Activated T-helper 2 cell treated with anti-CD3 and anti-CD28 coated beads, Interferon-gamma antibody, Interleukin-2, Interleukin-4, amounts not matched to agents 10 μg/mL and 5 μg/mL and 100 μg/mL, durations not matched to agents 14 hours and 24 hours and 36 hours (primary cell): ENCODE results near the gene ABCF3. TPM values are rescaled to one million over a fixed set of nuclear protein-coding genes. Genes with fewer than 3 reads are reported as not detected.

Experiments
- DNase-seq: peaks from one replicate; pipeline ENCODE4 v3.0.0; 2021; ENCODE audit warnings: low spot score
- H3K27ac Mint-ChIP-seq: one replicate; pipeline ENCODE4 v1.8.0; 2021; ENCODE audit warnings: mixed read lengths
- H3K27me3 Mint-ChIP-seq: one replicate; pipeline ENCODE4 v1.8.0; 2021; ENCODE audit warnings: low read depth, mixed read lengths
- H3K36me3 Mint-ChIP-seq: one replicate; pipeline ENCODE4 v1.8.0; 2021; ENCODE audit warnings: low read depth, mixed read lengths
- H3K4me1 Mint-ChIP-seq: one replicate; pipeline ENCODE4 v1.8.0; 2021; ENCODE audit warnings: low read depth, mixed read lengths
- H3K4me3 Mint-ChIP-seq: one replicate; pipeline ENCODE4 v1.8.0; 2021; ENCODE audit warnings: low read depth, mild to moderate bottlenecking, moderate library complexity, mixed read lengths
- H3K9me3 Mint-ChIP-seq: one replicate; pipeline ENCODE4 v1.8.0; 2021; ENCODE audit warnings: mixed read lengths
- intact Hi-C: fragments of 100-400 bp; cut with micrococcal nuclease; formaldehyde crosslinking; loops from one replicate; pipeline ENCODE4 v1.15.1; 2023
- total RNA-seq: library from RNA; stranded (reverse); gene quantifications from 2 replicates; pipeline ENCODE4 v1.2.3, GENCODE V29; 2022

Gene ABCF3
- total RNA-seq, 1 donor from 2014 or later: 68.2 TPM

DNA sequence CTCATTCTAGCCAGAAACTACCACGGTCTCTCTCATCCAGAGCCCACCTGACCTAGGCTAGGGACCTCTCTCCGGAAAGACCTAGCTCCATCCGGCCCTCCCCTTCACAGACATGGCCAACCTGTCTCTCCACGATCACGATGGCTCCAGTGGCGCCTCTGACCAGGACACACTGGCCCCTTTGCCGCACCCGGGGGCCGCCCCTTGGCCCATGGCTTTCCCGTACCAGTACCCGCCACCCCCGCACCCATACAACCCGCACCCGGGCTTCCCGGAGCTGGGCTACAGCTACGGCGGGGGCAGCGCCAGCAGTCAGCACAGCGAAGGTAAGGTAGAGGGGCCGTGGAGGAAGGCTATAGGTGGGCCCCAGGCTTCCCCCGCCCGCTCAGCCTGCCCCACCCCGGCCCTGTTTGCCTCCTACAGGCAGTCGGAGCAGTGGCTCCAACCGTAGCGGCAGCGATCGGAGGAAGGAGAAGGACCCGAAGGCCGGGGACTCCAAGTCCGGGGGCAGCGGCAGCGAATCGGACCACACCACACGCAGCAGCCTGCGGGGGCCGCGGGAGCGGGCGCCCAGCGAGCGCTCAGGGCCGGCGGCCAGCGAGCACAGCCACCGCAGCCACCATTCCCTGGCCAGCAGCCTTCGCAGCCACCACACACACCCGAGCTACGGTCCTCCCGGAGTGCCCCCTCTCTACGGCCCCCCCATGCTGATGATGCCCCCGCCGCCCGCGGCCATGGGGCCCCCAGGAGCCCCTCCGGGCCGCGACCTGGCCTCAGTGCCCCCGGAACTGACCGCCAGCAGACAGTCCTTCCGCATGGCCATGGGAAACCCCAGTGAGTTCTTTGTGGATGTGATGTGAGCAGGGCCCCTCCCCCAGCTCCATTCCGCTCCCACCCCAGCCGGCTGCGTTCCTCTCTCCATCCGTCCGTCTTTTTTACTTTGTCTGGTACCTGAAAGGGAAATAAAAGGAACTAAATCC, 15.8 kb upstream of the ABCF3 start:
- Mint-ChIP-seq H3K27ac (no peak overlapping the region), H3K27me3 (no peaks in the 10 kb centered on the region), H3K36me3 (peaks cover 33% of the 10 kb centered on the region), H3K9me3 (no peaks in the 10 kb centered on the region), H3K4me3 (no peak overlapping the region), H3K4me1 (peaks cover 3% of the 10 kb centered on the region)
- DNase-seq: no peak
- intact Hi-C loops: no loop called here

- no peak overlapping the region for H3K27ac Mint-ChIP-seq
These were observed 14.4 kb upstream of the ABCF3 start for GRCh38 chr3:184171562-184171961.

DNA sequence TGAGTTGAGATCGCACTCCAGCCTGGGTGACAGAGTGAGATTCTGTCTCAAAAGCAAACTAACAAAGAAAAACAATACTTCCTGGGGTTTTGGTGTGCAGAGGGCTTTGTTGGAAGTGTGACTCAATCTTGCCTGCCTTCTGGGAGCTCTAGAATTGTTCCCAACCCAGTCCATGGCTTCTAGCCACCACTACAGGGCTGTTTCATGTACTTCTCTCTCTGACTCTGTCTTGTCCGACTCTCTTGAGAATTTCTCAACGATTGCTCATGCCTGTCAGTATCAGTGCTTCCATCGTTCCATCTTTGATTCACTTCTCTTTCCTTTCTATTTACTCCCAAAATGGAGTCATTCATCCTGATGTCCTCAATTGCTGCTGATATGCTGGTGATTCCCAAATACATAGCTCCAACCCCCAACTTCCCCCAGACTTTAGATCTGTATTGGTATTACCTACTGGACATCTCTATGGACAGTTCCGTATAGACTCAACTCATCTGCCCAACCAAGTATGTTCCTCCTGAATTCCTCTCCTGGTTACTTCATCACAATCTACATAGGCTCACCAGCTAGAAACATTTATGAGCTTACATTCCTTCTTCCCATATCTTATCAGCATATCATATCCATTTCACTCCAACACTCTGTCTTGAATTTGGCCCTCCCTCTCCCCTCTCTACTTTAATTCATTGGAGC, 13.2 kb upstream of the ABCF3 start:
- Mint-ChIP-seq H3K4me3 (no peak overlapping the region), H3K9me3 (no peaks in the 10 kb centered on the region), H3K27me3 (no peaks in the 10 kb centered on the region), H3K4me1 (peaks cover 14% of the 10 kb centered on the region), H3K27ac (no peak overlapping the region), H3K36me3 (peaks cover 27% of the 10 kb centered on the region)
- no peak for DNase-seq
- intact Hi-C loops: no loop called here

More at GRCh38 chr3:184171562-184171961, 14.4 kb upstream of the ABCF3 start:
- Mint-ChIP-seq H3K36me3 (peaks cover 32% of the 10 kb centered on the region), H3K4me1 (peaks cover 13% of the 10 kb centered on the region), H3K9me3 (no peaks in the 10 kb centered on the region), H3K27me3 (no peaks in the 10 kb centered on the region), H3K4me3 (no peak overlapping the region)
- intact Hi-C loops: no loop called here
- DNase-seq: no peak

DNA sequence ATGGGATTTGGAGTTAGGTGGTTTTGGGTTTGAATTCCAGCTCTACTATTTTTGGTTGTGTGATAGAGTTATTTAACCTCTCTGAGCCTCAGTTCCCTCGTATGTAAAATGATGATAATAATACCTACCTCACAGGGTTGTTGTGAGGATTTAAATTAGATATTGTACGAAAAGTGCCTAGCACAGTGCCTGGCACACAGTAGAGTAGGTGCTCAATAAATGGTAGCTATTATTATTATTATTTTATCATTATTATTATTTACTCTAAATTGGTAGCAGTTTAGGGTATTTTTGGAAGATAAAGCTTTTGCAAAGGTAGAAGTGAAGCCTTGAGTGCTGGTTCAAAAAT, 12.7 kb upstream of the ABCF3 start:
- Mint-ChIP-seq H3K36me3 (peaks cover 32% of the 10 kb centered on the region), H3K27ac (no peak overlapping the region), H3K9me3 (no peaks in the 10 kb centered on the region), H3K4me3 (no peak overlapping the region), H3K27me3 (no peaks in the 10 kb centered on the region), H3K4me1 (peaks cover 17% of the 10 kb centered on the region)
- intact Hi-C loops: no loop called here
- no peak for DNase-seq

- Mint-ChIP-seq H3K4me3 (peak overlapping the region; percentile 97), H3K9me3 (no peaks in the 10 kb centered on the region), H3K4me1 (peaks cover 17% of the 10 kb centered on the region), H3K27me3 (no peaks in the 10 kb centered on the region), H3K27ac (peak overlapping the region; percentile 49), H3K36me3 (peaks cover 40% of the 10 kb centered on the region)
- intact Hi-C loops: loop anchor here (1.0 to 2.0 kb wide), 5 partner anchors 12 to 125 kb away; partner anchors contain the start of genes ABCF3, ALG3, DVL3 and EEF1AKMT4
- no peak for DNase-seq
These were observed 11.7 kb upstream of the ABCF3 start for GRCh38 chr3:184174284-184174645.

GRCh38 chr3:184174646-184175492, 11.1 kb upstream of the ABCF3 start, which contains the start of gene AP2M1:
Gene AP2M1 (plus strand): TSS chr3:184174855. CDS start chr3:184176994, 2,139 bp downstream.
- DNase-seq: peak; percentile 98
- Mint-ChIP-seq H3K36me3 (peaks cover 46% of the 10 kb centered on the region), H3K4me1 (peaks cover 17% of the 10 kb centered on the region), H3K4me3 (peak within 1 kb of the TSS; percentile 97), H3K9me3 (no peaks in the 10 kb centered on the region), H3K27ac (peak within 1 kb of the TSS; percentile 82), H3K27me3 (no peaks in the 10 kb centered on the region)
- intact Hi-C loops: loop anchor here (1.0 to 2.0 kb wide), 6 partner anchors 11 to 158 kb away; partner anchors contain the start of genes ABCC5, ABCF3, ALG3 and DVL3

DNA sequence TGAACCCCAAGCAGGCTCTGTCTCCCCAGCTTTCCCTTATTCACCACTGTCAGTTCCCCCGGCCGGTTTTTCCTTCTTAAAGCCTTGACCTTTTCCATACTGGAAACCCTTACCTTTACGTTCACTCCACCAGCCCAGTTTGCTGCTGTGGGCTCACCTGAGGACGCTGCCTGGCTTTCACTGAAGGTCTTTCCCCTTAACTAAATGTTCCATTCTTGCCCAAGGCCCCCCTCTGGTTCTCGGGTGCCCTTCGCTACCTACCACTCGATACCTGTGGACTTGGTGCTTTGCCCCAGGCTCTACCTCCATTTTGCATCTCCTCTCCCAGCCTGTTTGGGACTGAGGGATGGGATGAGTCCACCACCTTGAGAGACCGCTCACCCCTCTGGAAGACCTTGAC, 10.5 kb upstream of the ABCF3 start:
- DNase-seq: no peak
- peak overlapping the region; percentile 82 for H3K27ac Mint-ChIP-seq
- peaks cover 17% of the 10 kb centered on the region for H3K4me1 Mint-ChIP-seq
- peaks cover 52% of the 10 kb centered on the region for H3K36me3 Mint-ChIP-seq
- intact Hi-C loops: loop anchor here (1.0 to 2.0 kb wide), 2 partner anchors 73 to 158 kb away; partner anchors contain the start of genes ABCC5, ALG3 and EEF1AKMT4
- peak overlapping the region; percentile 97 for H3K4me3 Mint-ChIP-seq
- no peaks in the 10 kb centered on the region for H3K27me3 Mint-ChIP-seq
- no peaks in the 10 kb centered on the region for H3K9me3 Mint-ChIP-seq

DNA sequence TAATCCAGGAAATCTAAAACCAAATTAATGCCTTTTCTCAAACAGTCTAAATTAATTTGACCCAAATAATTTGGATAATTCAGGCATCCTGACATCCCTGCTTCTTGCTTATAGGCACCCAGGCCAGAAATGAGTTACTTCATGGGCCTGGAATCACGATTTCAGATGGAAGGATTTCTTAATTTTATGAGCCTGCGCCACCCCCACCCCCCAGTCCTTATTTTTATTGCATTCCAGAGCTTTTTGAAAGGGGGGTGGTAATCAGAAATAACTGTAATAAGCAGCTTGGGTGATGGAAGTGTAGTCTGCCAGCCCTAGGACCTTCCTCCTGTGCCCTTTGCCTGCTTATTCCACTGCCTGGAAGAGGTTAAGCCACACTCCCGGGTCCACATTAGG, 10.0 kb upstream of the ABCF3 start:
- Mint-ChIP-seq H3K4me3 (peak overlapping the region; percentile 97), H3K27ac (peak overlapping the region; percentile 82), H3K9me3 (no peaks in the 10 kb centered on the region), H3K36me3 (peaks cover 53% of the 10 kb centered on the region), H3K27me3 (no peaks in the 10 kb centered on the region), H3K4me1 (peaks cover 17% of the 10 kb centered on the region)
- DNase-seq: no peak
- intact Hi-C loops: loop anchor here (1.0 to 2.0 kb wide), 2 partner anchors 73 to 159 kb away; partner anchors contain the start of genes ABCC5, ALG3 and EEF1AKMT4

- Mint-ChIP-seq H3K27me3 (no peaks in the 10 kb centered on the region), H3K4me3 (peak overlapping the region; percentile 97), H3K27ac (no peak overlapping the region), H3K4me1 (peaks cover 17% of the 10 kb centered on the region), H3K36me3 (peaks cover 53% of the 10 kb centered on the region), H3K9me3 (no peaks in the 10 kb centered on the region)
- intact Hi-C loops: no loop called here
- no peak for DNase-seq
These were observed 9.3 kb upstream of the ABCF3 start for GRCh38 chr3:184176377-184177330.

- Mint-ChIP-seq H3K4me1 (peaks cover 17% of the 10 kb centered on the region), H3K36me3 (peaks cover 53% of the 10 kb centered on the region), H3K4me3 (peak overlapping the region; percentile 30), H3K9me3 (no peaks in the 10 kb centered on the region), H3K27ac (no peak overlapping the region), H3K27me3 (no peaks in the 10 kb centered on the region)
- intact Hi-C loops: no loop called here
- DNase-seq: no peak
These were observed 8.7 kb upstream of the ABCF3 start for GRCh38 chr3:184177331-184177731.

- Mint-ChIP-seq H3K36me3 (peaks cover 58% of the 10 kb centered on the region), H3K4me3 (peak overlapping the region; percentile 49), H3K9me3 (no peaks in the 10 kb centered on the region), H3K27ac (no peak overlapping the region), H3K4me1 (peaks cover 17% of the 10 kb centered on the region), H3K27me3 (no peaks in the 10 kb centered on the region)
- no peak for DNase-seq
- intact Hi-C loops: no loop called here
These were observed 8.2 kb upstream of the ABCF3 start for GRCh38 chr3:184177767-184178306.
